Bronchial epithelial cell (primary cell): ENCODE results near the gene GLIS1. TPM values are rescaled to one million over a fixed set of nuclear protein-coding genes. Genes with fewer than 3 reads are reported as not detected.
A peak's percentile ranks its signal among the peaks of the same experiment; 100 is the strongest.

Source experiments
- DNase-seq: peaks from one replicate; pipeline ENCODE4 v3.0.0-alpha.2; 2010; ENCODE audit warnings: low read depth
- FAIRE-seq: peaks from 2 replicates; lab custom pipeline; 2011; peaks lifted over from hg19 to GRCh38; lab: Jason Lieb, UNC
- H3K27me3 ChIP-seq: 2 replicates; pipeline ENCODE4 v1.5.1; 2011; ENCODE audit warnings: low read length; ENCODE audit not compliant: control insufficient read depth, insufficient read depth
- H3K36me3 ChIP-seq: 2 replicates; pipeline ENCODE4 v1.5.1; 2011; ENCODE audit warnings: low read length; ENCODE audit not compliant: control insufficient read depth, insufficient read depth
- H3K4me3 ChIP-seq: 2 replicates; pipeline ENCODE4 v1.5.1; 2011; ENCODE audit warnings: mild to moderate bottlenecking, low read depth, low read length, control low read depth
- CTCF ChIP-seq: IDR thresholded peaks from 2 replicates; pipeline ENCODE4 v1.5.1; 2011; ENCODE audit warnings: mild to moderate bottlenecking, moderate library complexity, low read length, control low read depth, inconsistent platforms; ENCODE audit not compliant: insufficient read depth, severe bottlenecking
- total RNA-seq: library from RNA; depleted of rRNA; stranded (reverse); fragments of >200 nt; gene quantifications from 2 replicates; pipeline ENCODE4 v1.2.1, GENCODE V29; 2014

The GLIS1 gene
- total RNA-seq, 1 donor from 2014 or later: under 0.01 TPM

DNA sequence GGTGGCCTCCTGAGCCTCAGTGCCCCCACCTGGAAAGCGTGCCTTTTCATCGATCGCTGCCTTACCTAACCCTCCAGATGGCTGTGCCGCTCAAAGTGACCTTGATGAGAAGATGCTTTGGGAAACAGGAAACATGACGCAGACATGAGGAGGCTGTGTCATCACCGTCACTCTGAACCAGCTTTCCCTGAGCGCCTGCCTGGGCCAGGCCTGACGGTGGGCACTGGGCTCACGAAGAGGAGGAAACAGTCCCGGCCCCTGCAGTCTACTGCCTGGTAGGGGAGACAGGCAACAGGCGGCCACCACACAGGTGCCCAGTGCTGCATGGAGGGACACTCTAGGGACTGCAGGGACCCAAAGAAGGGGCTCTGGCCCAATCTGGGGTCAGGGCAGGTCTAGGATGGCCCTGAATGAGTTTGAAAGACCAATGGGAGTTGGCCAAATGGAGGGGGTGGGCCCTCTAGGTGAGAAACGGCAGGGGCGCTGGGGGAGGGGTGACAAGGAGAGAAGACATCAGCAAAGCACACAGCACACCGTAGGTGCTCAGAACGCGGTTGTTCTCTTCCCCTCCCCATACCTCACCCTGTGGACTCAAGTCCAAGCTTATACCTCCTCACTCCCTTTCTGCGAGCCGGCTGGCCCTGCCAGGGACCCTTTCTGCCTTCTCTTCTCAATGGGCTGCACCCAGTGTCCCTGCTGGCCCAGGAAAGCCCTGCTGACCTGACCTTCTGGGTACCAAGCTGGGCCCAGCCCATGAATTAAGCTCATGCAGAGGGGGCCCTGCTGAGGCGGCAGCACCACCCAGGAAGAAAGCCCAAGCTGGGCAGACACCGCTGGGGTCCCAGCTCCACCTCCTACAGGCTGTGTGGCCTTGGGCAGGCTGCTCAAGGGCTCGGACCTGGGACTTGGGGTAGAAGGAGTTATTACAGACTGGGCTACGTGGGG, 44.9 kb downstream of the GLIS1 start:
- Histone ChIP-seq H3K4me3 (no peak overlapping the region), H3K36me3 (no peaks in the 10 kb centered on the region), H3K27me3 (peaks cover 3% of the 10 kb centered on the region)
- no peak for TF ChIP-seq CTCF
- FAIRE-seq (no peak), DNase-seq (no peak)

DNA sequence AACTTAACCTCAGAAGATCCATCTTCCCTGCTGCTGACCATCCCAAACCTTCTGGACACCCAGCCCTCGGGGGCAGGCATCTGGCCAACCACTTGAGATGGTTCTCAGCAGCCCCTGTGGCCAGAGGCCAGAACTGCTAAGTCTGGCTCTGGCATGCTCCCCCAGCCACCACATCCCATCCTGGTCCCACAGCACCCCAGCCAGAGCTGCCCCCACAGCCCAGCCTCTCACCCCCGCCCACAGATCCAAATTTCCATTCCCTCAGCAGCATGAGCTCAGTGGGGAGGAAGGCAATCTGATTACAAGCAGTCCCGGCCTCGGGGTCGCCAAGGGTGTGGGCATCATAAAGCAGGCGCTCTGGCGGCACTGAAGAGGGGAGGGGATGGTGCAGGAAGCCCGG, 45.6 kb downstream of the GLIS1 start:
- no peak for TF ChIP-seq CTCF
- DNase-seq (no peak), FAIRE-seq (no peak)
- H3K36me3 ChIP-seq: no peaks in the 10 kb centered on the region
- peaks cover 3% of the 10 kb centered on the region for H3K27me3 ChIP-seq
- H3K4me3 ChIP-seq: no peak overlapping the region

DNA sequence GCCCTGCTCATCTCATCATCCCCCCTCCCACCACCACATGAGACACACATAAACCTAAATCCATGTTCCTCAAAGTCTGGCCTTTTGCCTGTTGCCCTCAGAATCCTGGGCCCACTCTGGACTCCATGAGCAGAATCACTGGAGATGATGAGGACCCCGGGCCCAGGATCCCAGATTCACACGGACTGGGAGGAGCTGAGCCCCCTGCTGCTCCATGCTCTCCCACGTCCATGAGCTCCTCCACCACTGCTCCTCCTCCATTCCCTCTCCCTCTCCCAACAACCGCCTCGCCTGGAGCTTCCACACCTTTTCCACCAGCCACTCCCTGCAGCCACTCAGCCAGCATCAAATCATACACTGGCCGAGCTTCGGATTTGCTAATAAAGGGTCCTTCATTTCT, 47.6 kb downstream of the GLIS1 start:
- no peak for TF ChIP-seq CTCF
- H3K27me3 ChIP-seq: peaks cover 10% of the 10 kb centered on the region
- DNase-seq (no peak), FAIRE-seq (no peak)
- H3K36me3 ChIP-seq: no peaks in the 10 kb centered on the region
- H3K4me3 ChIP-seq: no peak overlapping the region

DNA sequence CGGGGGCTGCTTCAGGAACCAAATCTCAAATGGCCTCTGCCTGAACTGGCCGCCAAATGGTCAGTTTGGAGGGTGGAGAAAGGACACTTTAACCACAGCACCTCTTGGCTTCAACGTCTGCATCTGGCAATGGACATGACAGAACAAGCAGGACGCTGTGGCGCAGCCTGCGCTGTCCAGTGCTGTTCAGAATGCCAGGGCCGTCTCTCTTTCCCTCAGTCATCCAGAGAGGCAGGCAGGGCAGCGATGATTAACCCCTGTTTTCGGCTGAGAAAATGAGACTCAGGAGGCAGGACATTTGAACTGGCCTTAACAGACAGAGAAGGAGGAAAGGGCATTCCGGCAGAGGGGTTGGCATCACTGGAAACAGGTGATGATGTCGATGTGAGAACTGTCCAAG, 48.6 kb downstream of the GLIS1 start:
- no peak for TF ChIP-seq CTCF
- FAIRE-seq: no peak
- DNase-seq: no peak
- Histone ChIP-seq H3K27me3 (peaks cover 15% of the 10 kb centered on the region), H3K4me3 (no peak overlapping the region), H3K36me3 (no peaks in the 10 kb centered on the region)

- Histone ChIP-seq H3K4me3 (no peak overlapping the region), H3K27me3 (peaks cover 15% of the 10 kb centered on the region), H3K36me3 (no peaks in the 10 kb centered on the region)
- no peak for TF ChIP-seq CTCF
- FAIRE-seq: peak; percentile 43
- no peak for DNase-seq
These were observed 49.1 kb downstream of the GLIS1 start for GRCh38 chr1:53689736-53690326.
